GM12878 (cell line): Measurements from ENCODE around the gene BCL11A. TPM values are rescaled to one million over a fixed set of nuclear protein-coding genes. Genes with fewer than 3 reads are reported as not detected.

Source experiments
- BRCA1 ChIP-seq: IDR thresholded peaks from 2 replicates; pipeline ENCODE4 v1.6.1; 2011; ENCODE audit warnings: low read depth, low read length, improper control_type of control experiment
- CHD4 ChIP-seq: fragments of 200-600 bp; sonication (generic); IDR thresholded peaks from 2 replicates; pipeline ENCODE4 v1.6.1; 2016; ENCODE audit warnings: mild to moderate bottlenecking
- DPF2 ChIP-seq: fragments of 450-650 bp; IDR thresholded peaks from 2 replicates; pipeline ENCODE4 v1.6.1; 2017; ENCODE audit warnings: mild to moderate bottlenecking
- MAX ChIP-seq: IDR thresholded peaks from 2 replicates; pipeline ENCODE4 v1.6.1; 2012; ENCODE audit warnings: low read depth, low read length, improper control_type of control experiment
- POLR2AphosphoS2 ChIP-seq: IDR thresholded peaks from 2 replicates; pipeline ENCODE4 v1.6.1; 2011; ENCODE audit warnings: low read depth, mild to moderate bottlenecking, low read length, improper control_type of control experiment, moderate library complexity
- POLR2AphosphoS5 ChIP-seq: IDR thresholded peaks from 2 replicates; pipeline ENCODE4 v1.6.1; 2011; ENCODE audit warnings: mild to moderate bottlenecking, low read length, inconsistent platforms
- SKIL ChIP-seq: fragments of 450-650 bp; IDR thresholded peaks from 2 replicates; pipeline ENCODE4 v1.6.1; 2017; ENCODE audit warnings: mild to moderate bottlenecking, low read depth, inconsistent platforms; ENCODE audit not compliant: poor library complexity, severe bottlenecking
- TAF1 ChIP-seq: IDR thresholded peaks from 2 replicates; pipeline ENCODE4 v1.6.1; 2011; ENCODE audit warnings: mild to moderate bottlenecking, low read depth, low read length, borderline replicate concordance
- TCF7 ChIP-seq: IDR thresholded peaks from 2 replicates; pipeline ENCODE4 v1.6.1; 2014; ENCODE audit warnings: antibody characterized with exemption, borderline replicate concordance
- YY1 ChIP-seq: IDR thresholded peaks from 2 replicates; pipeline ENCODE4 v1.6.1; 2011; ENCODE audit warnings: low read depth, mild to moderate bottlenecking, low read length
- ZNF384 ChIP-seq: IDR thresholded peaks from 2 replicates; pipeline ENCODE4 v1.6.1; 2012; ENCODE audit warnings: low read depth, mild to moderate bottlenecking, low read length, improper control_type of control experiment, borderline replicate concordance
- polyA plus RNA-seq, 11 experiments: library from polyadenylated mRNA; depleted of rRNA in 4 of 11; unstranded in 6 of 11; stranded (reverse) in 5 of 11; fragments of >200 nt; fragmentation: Nextera tagmentation in 4 of 11; fragmentation: Illumina TruSeq in 1 of 11; extraction: Ambion mirVana in 4 of 11; extraction: Trizol in 1 of 11; gene quantifications; 1 replicate in 1 of 11; 2 replicates in 10 of 11; pipeline versions ENCODE4 v1.2.1 to v1.2.3, GENCODE V29; 2011 to 2016; ENCODE audit warnings: inconsistent platforms in 2 of 11, missing spikeins in 2 of 11, low read depth in 1 of 11
- total RNA-seq, 4 experiments: library from RNA; depleted of rRNA in 3 of 4; stranded (reverse); fragments of >200 nt in 3 of 4; fragmentation: Illumina TruSeq in 1 of 4; extraction: Trizol in 1 of 4; gene quantifications; 2 replicates each; pipeline versions ENCODE4 v1.2.1 to v1.2.3, GENCODE V29; 2013 to 2021
- TF ChIP-seq, protein P1 (sequence below): fragments of 450-650 bp; conservative IDR thresholded peaks from 2 replicates; pipeline ENCODE4 v1.6.1; 2017; ENCODE audit warnings: mild to moderate bottlenecking, moderate library complexity

The BCL11A gene
- total and polyA plus RNA-seq, 10 of the 15 experiments (the other 5 are each of a cell fraction or from before 2014, with no cell fraction given), result 7.5 to 26.6 (median 11.1) TPM; not detected in 1

- TF ChIP-seq TAF1, result no peak
- TF ChIP-seq TCF7, result no peak
- no peak for TF ChIP-seq DPF2
- TF ChIP-seq BRCA1, result no peak
- TF ChIP-seq CHD4, result no peak
- TF ChIP-seq POLR2AphosphoS5, result no peak
- no peak for TF ChIP-seq POLR2AphosphoS2
- no peak for TF ChIP-seq MAX
- no peak for TF ChIP-seq ZNF384
- TF ChIP-seq YY1, result no peak
- TF ChIP-seq, protein P1, sequence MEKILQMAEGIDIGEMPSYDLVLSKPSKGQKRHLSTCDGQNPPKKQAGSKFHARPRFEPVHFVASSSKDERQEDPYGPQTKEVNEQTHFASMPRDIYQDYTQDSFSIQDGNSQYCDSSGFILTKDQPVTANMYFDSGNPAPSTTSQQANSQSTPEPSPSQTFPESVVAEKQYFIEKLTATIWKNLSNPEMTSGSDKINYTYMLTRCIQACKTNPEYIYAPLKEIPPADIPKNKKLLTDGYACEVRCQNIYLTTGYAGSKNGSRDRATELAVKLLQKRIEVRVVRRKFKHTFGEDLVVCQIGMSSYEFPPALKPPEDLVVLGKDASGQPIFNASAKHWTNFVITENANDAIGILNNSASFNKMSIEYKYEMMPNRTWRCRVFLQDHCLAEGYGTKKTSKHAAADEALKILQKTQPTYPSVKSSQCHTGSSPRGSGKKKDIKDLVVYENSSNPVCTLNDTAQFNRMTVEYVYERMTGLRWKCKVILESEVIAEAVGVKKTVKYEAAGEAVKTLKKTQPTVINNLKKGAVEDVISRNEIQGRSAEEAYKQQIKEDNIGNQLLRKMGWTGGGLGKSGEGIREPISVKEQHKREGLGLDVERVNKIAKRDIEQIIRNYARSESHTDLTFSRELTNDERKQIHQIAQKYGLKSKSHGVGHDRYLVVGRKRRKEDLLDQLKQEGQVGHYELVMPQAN, result no peak
- no peak for TF ChIP-seq SKIL
Observed at GRCh38 chr2:60437080-60437696, 116.3 kb downstream of the BCL11A start (continued).
